Measurements from ENCODE around the gene GFPT2. TPM values are rescaled to one million over a fixed set of nuclear protein-coding genes. Genes with fewer than 3 reads are reported as not detected.

The GFPT2 gene
- total RNA-seq = 63.4 and 66.5 TPM in 2 replicates

DNA sequence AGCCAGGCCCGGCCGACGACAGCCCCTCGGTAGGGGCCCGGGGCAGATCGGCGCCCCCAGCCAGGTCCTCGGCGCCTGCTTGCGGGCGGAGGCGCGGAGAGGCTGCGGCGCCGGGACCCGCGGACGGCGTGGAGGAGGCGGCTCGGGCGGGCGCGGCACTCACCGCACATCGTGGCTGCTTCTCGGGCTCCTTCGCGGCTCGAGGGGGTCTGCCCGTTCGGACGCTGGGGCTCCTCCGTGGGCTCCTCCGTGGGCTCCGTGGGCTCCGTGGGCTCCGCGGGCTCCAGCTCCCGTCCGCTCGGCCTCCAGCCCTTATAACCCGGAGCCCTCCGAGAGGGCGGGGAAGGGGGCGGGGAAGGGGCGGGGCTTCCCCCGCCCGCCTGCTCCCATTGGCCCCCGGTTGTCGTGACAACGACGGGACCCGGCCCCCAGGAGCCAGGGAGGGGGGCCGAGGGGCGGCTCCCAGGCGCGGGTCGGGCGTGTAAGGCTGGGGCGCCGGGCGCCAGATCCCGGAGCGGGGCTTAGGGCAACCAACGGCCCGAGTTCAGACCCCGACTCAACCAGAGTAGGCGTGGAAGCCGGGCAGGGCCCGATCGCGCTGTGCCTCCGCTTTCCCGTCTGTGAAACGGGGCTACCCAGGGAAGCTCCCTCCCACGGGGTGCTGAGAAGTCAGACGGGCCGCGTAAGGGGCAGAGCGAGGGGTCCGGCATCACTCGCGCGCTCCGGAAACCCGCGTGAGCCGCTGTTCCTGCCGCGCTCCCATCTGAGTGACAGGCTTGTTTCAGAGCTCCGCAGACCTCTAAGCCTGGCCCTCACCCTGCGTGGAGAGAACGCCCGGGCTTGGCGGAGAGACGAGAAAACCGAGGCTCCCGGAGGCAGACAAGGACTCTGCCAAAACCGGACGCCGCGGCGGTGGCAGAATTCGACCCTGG is at the start of gene GFPT2:
Gene GFPT2 (minus strand): TSS at position 289 of the 932 bp plus-strand sequence. CDS start 119 bp downstream, at position 170.

DNA sequence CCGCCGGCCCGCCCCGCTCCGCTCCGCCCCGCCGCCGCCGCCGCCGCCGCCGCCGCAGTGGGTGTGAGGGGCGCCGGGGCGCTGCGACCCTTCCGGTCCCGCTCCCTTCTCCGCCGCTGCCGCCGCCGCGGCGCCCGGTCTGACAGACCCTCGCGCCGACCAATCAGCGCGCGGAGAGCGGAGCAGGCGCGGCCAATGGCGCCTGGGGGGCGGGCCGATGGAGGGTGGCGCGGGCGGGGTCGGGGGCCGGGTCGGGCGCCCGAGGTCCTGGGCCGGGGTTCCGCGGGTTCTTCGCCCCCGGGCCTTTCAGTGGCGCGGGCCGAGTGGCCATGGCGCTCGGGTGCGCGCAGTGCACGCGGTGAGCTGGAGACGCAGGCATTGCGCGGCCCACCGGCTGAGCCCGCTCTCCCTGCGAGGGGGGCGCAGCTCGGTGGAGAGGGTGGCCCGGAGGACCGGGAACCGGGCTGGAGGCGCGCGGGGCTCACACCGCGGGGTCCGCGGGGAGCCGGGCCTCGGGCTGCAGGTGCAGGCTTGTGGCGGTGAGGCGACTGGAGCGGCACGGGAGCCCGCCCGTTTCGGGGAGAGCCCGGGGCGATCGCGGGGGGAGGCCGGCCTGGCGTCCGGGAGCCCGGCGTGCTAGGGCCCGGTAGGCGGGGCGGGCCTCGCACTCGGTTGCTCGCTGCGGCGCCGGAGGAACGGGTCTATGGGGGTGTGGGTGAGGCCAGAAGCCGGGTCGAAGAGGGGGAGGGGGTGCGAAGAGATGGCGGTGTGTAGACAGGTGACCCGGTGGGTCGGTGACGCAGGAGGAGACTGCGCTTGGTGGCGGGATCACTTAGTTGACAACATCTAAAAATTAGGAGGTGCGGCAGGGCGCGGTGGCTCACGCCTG is 60.9 kb downstream of the GFPT2 start, which contains the start of gene MAPK9:
Gene MAPK9 (minus strand): TSS at position 141 of the 889 bp plus-strand sequence. CDS start 11,522 bp downstream, outside the sequence.

Other genes starting within 250 kb of the GFPT2 start
- not detected in 2 replicates for gene RASGEF1C, start 144.1 kb downstream of the GFPT2 start, total RNA-seq
- 21.9 and 29.5 TPM in 2 replicates for gene MAPK9, start 61.3 kb downstream of the GFPT2 start, total RNA-seq
- 5.5 and 8.4 TPM in 2 replicates for gene CNOT6, start 141.0 kb upstream of the GFPT2 start, total RNA-seq
- not detected in 2 replicates for gene SCGB3A1, start 238.2 kb upstream of the GFPT2 start, total RNA-seq